HG03558 (cell line): Measurements from ENCODE around the gene RALGAPA2.
"Not testable (repeated sequence)": the region's sequence is repeated elsewhere in the genome, so short reads cannot be mapped to it uniquely, and the experiment has no call there.

Source experiments
- ATAC-seq: cut with Tn5 transposase; IDR thresholded peaks from one replicate; pipeline ENCODE4 v1.9.1; 2021; ENCODE audit warnings: moderate number of reproducible peaks; ENCODE audit not compliant: unreplicated experiment; ENCODE audit errors: extremely low read depth

Gene RALGAPA2

GRCh38 chr20:20549267-20549612, 163.2 kb downstream of the RALGAPA2 start:
- no peak for ATAC-seq

- no peak for ATAC-seq
These were observed 163.7 kb downstream of the RALGAPA2 start for GRCh38 chr20:20548527-20549266.

GRCh38 chr20:20547876-20548266, 164.6 kb downstream of the RALGAPA2 start:
- ATAC-seq = no peak

DNA sequence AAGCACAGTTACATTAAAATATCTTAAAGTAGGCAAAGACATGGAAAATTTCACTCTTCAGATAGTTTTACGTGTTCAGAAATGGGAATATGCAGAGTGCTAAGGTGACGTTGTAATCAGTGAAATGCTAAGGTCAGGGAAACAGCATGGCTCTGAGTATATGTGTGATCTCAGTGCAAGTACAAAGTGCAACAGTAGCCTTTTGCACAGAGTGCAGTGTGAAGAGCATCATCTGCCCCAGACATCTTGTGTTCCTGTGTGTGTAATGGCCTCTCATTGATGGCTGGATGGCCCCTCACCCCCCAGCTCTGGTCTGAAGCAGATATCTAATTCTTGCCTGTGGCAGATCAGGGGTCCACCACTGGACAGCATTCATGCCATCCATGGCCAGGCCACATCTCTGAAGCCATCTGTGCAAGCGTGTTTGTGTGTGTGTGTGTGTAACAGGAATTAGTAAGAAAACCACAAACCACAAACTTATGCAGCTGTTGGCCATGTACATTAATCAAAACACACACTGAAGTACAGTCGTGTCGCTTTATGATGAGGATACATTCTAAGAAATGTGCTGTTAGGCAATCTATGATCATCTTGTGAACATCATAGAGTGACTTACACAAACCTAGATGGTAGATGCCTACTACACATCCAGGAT, 165.1 kb downstream of the RALGAPA2 start:
- ATAC-seq = no peak

DNA sequence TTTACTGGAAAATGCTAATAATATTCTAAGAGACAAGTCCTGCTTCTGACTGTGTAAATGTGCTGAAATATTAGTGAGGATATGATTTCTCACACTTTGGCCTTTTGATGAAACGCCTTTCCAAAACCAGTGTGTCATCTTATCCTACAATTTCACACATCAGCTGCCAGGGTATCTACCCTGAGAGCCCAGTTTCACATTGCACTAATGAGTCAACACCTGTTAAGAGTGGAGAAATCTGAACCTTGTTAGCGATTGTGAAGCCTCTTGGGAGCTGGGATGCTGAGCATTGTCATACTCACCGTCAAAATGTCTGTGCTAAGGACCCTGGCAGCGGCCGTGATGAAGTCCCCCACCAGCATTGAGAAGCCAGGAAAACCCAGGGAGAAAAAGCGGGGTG, 166.0 kb downstream of the RALGAPA2 start:
- no peak for ATAC-seq

- ATAC-seq = not testable (repeated sequence)
These were observed 169.1 kb downstream of the RALGAPA2 start for GRCh38 chr20:20543348-20543747.

- no peak for ATAC-seq
These were observed 176.1 kb downstream of the RALGAPA2 start for GRCh38 chr20:20536240-20536933.

- no peak for ATAC-seq
These were observed 177.4 kb downstream of the RALGAPA2 start for GRCh38 chr20:20535051-20535450.

GRCh38 chr20:20531283-20531682, 181.2 kb downstream of the RALGAPA2 start:
- ATAC-seq = no peak

- ATAC-seq = no peak
These were observed 181.9 kb downstream of the RALGAPA2 start for GRCh38 chr20:20530428-20531151.

DNA sequence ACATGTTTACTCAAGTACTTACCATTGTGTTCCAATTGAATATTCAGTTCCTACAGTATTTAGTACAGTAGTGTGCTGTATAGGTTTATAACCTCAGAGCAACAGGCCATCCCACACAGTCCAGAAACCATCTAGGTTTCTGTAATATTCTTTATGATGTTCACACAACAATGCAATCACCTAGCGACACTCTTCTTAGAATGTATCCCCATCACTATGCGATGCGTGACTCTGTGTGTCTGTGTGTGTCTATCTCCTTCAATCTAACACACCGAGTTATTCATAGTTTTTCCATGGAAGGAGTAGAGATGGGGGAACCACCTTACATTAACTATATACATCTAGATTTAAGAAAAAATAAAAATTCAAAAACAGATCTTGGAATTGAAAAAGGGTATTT, 182.8 kb downstream of the RALGAPA2 start:
- no peak for ATAC-seq

- no peak for ATAC-seq
These were observed 183.6 kb downstream of the RALGAPA2 start for GRCh38 chr20:20528861-20529260.

DNA sequence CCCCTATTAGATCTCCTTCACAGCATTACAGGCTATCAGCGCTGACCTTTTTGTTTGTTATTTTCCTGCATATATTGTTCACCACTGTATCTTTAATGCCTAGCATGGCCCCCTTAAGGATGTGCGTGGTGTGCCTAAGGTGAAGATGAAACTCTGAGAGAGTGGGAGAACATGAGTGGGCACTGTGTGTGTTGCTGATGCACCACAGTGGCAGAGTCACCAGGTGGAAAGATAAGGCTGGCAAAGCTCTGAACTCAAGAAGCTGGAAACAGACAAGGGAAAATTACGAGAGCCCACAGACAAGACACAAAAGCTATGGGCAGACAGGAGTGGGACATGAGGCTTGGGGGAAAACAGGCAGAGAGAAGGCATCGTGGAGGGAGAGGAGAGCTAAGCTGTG, 184.8 kb downstream of the RALGAPA2 start:
- ATAC-seq = no peak

DNA sequence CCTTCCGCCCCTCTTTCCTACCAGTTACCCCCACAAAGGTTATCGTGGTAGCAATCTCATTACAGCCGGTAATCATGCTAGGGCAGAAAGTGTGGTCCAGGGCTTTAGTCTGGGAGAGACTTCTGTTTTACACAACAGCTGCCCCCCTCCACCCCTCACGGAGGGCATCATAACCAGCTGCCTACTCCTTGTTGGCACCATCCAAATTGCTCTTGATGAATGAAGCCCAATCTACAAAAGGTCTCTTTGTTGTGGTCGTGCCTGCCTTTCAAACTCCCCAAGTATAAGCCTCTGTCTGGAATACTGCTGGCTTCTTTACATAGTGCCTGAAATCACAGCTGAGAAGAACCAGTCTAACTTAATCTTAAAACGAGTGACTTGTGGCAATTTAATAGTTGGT, 186.7 kb downstream of the RALGAPA2 start:
- ATAC-seq = no peak

DNA sequence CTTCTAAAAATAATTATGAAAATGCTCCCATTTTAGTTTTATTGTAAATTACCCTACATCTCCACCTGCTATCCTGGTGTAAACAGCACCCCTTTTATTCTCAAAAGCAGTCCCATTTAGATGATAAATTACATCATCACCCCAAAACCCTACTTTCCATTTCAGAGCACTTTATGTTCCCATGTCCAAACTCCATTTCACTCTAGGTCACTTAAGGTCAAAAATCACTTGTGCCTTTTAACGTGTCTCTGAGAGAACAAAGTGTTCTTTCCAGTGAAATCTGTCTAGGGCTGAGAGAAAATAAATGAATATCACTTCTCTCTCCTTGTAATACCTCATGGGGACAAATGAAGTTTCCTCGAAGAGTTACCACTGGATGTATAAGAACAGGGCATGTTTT, 187.2 kb downstream of the RALGAPA2 start:
- ATAC-seq = no peak

GRCh38 chr20:20524756-20525155, 187.7 kb downstream of the RALGAPA2 start:
- no peak for ATAC-seq

- ATAC-seq = no peak
These were observed 190.7 kb downstream of the RALGAPA2 start for GRCh38 chr20:20521736-20522135.

GRCh38 chr20:20520776-20521175, 191.7 kb downstream of the RALGAPA2 start:
- no peak for ATAC-seq

DNA sequence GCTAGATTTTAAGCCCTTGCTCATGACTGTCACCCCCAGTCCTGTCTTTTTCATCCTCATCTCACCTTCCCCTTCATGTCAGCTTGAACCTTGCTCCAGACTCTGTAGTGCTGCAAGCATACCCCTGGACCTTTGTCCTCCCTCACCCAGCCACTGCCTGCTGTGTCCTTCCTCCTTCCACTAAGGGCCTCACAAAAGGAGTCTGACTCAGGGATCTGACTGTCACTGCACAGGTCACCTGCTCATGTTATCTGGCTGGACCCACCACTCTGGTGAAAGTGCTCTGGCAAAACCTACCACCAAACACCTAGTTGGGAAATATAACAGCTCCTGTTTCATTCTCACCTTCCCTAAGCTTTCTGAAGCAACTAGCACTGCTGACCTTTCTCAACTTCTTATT, 193.2 kb downstream of the RALGAPA2 start:
- no peak for ATAC-seq

- no peak for ATAC-seq
These were observed 194.2 kb downstream of the RALGAPA2 start for GRCh38 chr20:20518263-20518662.

GRCh38 chr20:20517296-20517695, 195.1 kb downstream of the RALGAPA2 start:
- ATAC-seq = no peak
